Measurements from ENCODE around the gene GALNT2. TPM values are rescaled to one million over a fixed set of nuclear protein-coding genes. Genes with fewer than 3 reads are reported as not detected.

GALNT2 gene
- polyA plus RNA-seq, 1 donor, result 50.1 TPM

DNA sequence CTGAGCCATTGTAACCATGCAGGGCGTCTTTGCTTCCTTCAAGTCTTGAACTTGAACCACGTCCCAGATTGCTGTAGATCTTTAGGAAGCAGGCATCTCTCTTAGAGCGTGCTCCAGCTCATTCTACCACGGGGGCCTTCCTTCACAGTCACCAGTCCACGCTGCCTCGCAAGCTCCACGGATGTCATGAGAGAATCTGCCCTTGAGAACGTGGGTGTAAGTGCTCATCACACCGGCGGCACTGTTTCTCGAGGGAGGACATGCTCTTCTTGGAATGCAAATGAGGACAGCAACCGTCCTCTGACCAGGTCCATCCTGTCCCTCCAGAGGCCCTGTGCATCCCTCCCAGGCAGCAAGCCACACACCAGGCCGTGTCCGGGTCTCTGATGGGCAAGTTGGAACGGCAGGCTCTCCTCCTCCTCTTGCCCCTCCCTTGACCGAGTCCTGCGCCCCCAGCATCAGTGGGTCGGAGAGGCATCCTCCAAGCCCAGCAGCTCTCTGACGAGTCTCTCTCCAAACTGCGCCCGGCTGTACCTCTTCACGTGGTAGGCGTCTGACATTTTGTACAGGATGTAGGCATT lies 256.0 kb downstream of the GALNT2 start:
- no peak for DNase-seq

DNA sequence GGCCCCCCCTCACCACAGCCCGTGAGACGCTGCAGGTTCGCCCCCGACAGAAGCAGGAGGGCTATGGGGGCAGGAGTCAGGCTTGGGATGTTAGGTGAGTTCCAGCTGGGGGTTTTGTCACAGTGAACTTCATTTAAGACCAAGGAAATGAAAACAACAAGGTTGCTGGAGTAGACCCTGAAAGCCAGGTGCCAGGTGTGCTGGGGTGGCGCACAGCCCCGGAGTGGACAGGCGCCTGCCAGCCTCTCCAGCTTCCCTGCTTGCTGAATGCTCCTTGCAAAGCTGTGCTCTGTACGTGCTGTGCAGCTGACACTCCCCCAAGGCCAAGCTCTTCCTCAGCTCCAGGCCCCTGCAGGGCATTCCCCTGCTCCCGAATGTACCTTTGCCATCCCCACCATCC lies 256.6 kb downstream of the GALNT2 start:
- DNase-seq, result no peak

DNA sequence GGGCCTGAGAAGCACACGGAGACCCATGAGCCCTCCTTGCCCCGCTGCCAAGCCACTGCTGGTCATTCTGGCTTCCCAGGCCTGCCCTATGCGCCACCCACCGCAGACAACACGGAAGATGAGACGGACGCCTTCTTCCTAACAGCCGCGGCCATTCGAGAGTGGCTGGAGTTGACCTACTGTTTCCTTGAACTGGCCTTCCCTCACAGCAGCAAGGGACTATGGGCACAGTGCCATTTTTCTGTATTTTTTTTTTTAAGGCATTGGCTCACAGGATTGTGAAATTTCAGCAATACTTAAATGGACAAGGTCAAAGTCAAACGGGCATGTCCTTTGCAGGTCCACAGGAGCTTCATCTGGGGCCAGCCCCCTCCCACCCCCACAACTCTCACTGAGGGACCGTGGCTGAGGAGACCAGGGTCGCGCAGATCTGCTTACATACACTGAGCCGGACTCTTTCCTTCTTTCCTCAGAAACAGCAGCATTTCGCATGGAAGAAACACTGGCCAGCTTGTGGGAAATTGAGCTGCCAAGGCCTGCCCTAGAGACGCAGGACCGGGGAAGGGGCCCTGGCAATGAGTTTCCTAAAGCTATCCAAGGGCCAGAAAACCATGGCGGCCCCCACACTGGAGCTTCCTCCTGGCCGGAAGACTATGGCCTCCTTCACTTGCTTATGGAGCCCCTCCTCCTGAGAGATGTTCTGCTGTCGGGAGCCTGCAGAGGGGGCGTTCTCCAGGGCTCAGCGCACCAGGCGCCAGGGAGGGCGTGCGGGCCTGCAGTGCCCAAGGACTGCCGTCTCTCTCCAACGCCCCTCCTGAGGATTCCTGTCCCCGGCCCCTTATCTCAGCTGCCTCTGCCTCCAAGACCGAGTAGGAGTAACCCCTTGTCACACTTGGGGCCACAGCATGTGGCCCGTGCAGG lies 260.2 kb downstream of the GALNT2 start:
- no peak for DNase-seq

- DNase-seq, result no peak
Measured at GRCh38 chr1:230327892-230328284, 260.9 kb downstream of the GALNT2 start.

DNA sequence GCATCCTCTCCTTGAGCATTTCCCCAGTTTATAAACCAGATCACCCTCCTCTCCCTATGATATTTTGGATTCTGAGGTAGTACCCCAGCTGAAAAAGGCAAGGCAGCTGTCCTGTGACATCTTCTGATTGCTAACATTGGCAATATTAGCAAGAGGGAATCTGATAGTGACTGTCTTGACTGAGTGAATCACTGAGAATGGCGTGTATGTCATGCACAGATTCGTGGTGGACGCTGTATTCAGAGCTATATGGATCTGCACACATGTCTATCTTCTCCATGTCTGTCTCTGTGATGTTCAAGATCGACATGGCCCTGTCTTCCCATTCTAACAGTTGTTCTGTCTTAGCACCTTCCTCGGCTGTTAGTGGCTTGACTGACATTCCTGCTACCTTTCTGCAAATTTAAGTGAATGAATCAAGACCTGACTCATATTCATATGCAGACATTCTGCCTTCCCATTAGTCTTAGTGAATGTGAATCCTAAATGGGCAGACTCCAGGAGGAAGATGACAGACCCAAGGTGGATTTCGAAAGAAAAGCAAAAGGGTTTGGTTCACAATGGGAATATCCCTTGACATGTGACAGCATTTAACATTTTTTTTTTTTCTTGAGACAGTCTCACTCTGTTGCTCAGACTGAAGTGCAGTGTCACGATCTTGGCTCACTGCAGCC lies 261.4 kb downstream of the GALNT2 start:
- no peak for DNase-seq

DNA sequence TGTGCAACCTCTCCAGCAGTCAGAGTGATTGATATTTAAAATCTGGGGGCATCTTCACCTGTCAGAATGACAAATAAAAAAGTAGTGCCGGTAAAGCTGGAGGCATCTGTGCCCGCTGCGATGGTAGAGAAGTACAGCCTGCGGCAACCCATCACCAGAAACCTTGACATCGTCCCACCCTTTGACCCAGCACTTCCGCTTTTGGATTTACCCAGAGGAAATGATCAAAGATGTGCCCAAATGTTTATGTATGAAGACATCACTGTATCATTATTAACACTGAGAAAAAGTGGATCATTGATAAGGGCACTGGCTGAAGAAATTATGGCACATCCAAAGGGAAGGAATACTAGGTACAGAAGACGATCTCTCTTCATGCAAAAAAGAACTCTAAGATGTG lies 263.1 kb downstream of the GALNT2 start:
- DNase-seq, result no peak

Measured in left kidney (tissue), 2 donors.